Activated CD4-positive, alpha-beta T cell treated with anti-CD3 and anti-CD28 coated beads, Interleukin-2, amount 50 U/mL, for 1 hour (primary cell): ENCODE results near the gene EID2.
A peak's percentile ranks its signal among the peaks of the same experiment; 100 is the strongest.

ENCODE experiments used
- DNase-seq: peaks from one replicate; pipeline ENCODE4 v3.0.0-alpha.2; 2020

Gene EID2, protein sequence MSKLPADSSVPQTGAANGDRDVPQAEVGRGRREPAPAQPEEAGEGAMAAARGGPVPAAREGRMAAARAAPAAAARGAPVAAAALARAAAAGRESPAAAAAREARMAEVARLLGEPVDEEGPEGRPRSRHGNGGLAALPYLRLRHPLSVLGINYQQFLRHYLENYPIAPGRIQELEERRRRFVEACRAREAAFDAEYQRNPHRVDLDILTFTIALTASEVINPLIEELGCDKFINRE

DNA sequence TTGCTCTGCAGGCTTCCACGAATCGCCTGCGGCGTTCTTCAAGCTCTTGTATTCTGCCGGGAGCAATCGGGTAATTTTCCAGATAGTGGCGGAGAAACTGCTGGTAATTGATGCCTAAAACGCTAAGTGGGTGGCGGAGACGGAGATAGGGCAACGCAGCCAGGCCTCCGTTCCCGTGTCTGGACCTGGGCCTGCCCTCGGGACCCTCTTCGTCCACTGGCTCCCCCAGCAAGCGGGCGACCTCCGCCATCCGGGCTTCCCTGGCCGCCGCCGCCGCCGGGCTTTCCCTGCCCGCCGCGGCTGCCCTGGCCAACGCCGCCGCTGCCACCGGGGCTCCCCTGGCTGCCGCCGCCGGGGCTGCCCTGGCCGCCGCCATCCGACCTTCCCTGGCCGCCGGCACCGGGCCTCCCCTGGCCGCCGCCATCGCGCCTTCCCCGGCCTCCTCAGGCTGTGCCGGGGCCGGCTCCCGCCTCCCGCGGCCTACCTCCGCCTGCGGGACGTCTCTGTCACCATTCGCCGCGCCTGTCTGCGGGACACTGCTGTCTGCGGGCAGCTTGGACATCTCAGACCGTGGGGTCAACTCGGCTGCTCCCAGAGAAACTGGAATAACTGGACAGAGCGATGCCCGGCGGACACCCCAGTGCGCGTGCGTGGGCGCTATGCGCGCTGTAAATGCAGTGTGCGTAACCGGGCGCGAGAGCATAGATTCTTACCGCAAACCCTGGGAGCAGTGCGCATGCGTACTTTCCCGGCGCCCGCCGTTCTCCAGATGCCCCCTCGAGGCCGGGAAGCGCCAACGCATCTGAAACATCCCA is at the start of gene EID2:
Gene EID2, minus strand, starts transcription at position 644 of the 815 bp plus-strand sequence. Its CDS starts 82 bp downstream, at position 562.
- DNase-seq, result peak; percentile 92

DNA sequence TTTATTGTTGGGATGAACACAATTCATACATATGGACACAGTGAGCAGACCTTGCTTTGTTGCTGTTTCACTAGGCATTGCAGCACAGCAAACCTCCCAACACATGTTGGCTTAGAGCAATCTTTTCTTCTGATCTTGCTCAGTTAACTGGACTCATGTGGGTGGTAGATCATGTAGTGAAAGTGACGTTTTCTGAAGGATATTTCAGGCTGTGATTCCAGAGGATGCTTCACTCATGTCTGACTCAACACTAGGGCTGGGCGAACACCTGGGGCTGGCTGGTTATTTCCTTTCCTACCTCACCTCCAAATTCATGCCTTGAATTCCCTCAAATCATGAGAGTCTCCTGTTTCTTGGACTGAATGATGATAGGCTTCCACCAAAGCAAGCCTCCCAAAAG is 48.1 kb upstream of the EID2 start:
- DNase-seq, result no peak

DNA sequence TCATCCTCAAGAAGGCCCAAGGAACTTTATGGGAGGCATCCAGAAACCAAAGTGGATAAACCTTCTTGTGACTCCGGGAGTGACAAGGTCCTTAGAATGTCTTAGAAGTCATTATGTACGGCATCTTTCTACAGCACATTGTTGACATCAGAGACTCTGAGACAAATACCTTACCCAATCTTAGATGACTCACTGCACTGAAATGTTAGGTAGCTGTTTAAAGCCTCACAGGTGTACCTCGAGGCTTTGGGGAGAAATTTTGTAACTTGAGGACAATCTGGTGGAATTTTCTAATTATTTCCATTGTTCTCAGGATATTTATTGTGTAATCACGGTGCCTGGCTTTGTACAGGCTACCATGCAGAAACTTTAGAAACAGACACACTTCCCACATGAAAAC is 47.5 kb upstream of the EID2 start:
- DNase-seq, result no peak

DNA sequence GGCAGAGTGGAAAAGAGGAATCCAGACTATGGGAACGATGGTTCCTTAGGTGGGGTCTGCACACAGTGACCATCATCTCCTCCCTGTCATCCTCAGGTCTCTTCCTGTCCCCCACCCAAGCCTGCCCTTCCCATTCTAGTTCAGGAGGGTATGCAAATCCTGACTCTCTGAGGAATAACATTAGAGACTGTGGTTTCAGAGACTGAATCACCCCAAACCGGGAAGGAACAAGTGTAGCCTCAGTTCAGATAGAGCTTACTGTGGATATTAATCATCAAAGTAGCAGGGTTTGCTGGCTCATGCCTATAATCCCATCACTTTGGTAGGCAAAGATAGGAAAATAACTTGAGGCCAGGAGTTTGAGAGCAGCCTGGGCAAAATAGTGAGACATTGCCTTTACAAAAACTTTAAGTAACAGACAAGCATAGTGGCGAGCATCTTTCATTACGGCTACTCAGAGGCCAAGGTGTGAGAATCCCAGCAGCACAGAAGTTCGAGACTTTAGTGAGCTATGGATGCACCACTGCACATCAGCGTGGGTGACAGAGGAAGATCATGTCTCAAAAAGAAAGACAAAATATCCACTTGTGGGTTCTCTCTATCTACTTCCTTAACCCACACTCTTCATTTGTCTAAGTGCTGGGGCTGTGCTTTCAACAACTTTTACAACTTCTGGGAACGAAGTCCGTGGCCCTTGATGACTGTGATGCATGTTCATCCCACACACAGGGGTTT is 43.1 kb upstream of the EID2 start:
- DNase-seq, result no peak

DNA sequence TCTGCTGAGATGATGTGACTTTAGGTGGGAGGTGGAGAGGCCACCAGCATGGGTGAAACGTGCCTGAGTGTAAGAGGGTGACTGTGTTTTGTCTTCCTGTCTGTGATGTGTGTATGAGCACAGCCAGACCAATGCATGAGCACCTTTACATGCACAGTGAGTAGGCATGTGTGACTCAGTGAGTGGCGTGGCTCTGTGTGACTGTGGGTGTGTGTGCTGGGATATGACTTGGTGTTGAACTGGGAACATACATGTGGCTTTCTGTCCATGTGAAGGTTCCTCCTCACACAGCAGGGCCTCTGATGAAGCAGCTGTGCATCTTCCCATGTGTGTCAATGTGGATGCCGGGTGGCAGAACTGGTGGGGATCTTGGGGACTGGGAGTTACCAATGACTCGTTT is 42.5 kb upstream of the EID2 start:
- no peak for DNase-seq

DNA sequence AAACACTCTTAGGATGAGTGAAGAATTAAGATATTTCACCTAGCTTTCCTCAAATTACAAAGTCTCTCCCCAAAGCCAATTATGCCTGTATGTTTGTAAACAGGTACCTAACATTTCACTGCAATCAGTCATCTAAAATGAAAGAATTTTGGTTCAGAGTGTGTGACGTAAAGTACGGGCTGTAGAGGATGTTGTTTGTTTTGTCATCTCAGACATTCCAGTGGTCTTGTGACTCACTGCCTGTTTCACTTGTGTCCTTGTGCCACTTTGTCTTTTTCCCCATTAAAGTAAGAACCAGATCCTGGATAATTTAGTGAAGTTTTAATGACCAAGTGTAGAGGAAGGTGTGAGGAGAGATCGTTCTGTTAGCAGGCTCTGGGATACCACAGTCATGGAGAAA is 28.6 kb upstream of the EID2 start:
- DNase-seq, result no peak

DNA sequence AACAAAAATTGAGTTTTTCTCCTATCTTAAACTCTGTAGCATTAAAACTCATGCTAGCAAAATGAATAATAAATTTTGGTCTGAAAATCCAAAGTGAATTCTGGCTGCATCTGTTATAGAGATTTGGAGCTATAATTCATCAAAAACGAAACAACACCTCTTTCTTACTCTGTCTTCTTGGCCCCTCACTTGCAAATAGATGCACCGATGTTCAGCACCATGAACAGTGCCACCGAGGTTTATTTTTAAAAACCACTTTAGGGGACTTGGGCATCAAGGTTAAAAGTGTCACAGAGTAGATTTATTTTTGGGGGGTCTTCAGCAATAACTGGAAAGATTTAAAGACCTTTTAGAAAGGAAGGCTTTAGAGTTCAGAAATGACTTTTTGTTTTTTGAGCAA is 26.1 kb upstream of the EID2 start:
- DNase-seq, result no peak

DNA sequence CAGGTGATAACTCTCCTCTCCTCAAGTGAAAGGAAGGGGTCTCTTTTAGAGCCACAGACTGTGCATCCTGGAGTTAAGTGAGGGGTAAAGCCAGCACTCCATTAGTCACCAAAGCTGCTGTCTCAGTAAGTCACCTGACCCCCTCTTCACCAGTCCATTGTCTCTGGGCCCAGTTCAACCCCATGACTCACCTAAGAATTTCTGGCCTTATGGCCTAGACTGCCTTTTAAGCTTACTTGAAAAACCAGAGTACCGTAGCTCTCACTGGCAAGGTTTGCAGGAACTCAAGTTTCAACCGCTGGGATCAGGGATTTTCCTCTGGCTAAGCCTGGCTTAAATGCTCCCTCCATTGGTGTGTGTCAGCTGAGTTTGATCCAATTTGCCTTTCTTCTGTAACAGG is 23.4 kb upstream of the EID2 start:
- DNase-seq, result no peak

DNA sequence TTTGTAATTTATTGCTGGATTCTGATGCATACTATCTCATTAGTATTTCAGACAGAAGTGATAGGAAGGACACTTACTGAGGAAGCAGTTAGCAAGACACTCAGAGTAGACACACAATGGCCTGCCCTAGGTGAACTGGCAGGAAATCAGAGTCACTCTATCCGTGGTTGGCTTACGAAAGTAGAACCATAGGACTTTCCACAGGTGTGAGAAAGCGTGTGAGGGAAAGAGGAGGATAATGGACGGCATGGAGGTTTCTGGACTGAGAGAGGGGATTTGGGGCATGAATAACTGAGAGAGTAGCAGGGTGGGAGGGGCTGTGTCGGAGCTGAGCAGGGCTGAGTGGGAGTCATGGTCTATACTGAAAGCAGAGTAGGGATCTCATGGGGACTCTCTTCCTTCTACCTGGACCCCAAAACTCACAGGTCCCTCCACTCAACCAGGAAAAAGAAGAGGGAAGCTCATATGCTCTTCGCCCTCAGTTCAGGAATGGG is 18.7 kb upstream of the EID2 start:
- peak; percentile 3 for DNase-seq

DNA sequence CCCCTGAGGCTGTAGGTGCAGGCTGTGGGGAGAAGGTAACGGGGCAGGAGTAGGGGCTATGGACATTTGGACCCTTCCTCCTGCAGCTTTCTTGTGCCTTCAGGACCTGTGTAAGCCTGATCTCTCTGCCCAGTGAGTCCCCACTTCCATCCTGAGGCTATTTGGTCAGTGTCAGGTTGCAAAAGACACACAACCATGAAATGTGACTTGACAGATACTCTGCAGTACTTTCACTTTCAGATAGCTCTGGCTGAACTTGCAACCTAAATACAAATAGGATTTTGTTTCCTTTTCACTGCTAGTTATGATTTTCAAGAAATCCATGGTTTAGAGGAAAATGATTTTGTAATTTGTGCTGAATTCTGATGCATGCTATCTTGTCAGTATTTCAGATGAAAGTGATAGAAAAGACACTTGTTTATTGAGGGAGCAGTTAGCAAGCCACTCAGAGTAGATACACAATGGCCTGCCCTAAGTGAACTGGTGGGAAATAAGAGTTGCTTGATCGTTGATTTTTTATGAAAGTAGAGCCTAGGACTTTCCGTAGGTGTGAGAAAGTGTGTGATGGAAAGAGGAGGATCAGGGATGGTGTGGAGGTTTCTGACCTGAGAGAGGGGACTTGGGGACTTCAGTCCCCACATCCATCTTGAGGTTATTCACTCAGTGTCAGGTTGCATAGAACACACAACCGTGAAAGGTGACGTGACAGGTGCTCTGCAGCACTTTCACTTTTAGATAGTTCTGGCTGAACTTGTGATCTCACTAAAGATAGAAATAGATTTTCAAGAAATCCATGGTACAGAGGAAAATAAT is 18.1 kb upstream of the EID2 start:
- DNase-seq, result no peak

DNA sequence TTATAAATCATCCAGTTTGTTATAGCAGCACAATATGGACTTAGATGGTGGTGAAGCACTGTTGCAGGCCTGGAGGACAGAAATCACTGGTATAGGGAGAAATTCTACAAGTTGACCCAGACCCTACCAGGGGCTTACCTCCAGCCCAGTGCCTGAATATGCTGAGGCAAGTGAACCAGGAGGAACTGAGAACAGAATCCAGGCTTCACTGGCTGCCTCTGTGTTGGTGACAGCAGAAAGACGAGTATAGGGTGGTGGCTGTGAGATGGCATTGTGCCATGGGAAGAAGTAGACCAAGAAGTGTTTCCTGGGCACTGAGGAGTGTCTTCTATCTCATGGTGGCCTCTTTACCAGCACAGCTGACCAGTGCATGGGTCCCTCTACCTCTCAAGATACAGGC is 15.9 kb upstream of the EID2 start:
- no peak for DNase-seq

DNA sequence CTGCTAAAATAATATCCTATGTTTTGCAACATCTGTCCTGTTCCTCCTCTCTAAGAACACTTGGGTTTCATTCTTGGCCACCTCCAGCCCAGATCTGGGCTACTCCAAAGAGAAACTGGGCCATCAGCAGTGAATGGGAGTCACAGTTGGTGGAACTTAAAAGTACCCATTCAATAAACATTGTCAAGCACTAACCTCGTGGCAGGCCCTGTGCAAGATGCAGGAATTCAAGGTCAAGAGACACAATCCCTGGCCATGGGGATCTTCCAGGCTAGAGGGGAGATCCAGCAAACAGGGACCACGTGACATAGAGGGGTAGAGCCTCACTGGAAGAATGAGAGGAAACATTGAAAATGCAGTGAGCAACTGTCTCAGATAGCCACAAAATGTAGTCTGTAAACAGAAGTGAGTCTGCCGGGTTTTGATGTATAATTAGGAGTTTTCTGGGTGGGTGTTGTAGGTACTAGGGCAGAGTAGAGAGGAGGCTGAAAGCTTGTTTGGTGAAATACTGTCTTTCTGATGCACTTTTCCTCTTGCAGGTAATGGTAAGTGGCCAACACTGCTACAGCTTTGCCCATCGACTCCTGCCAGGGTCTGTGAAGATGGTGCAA is 14.8 kb upstream of the EID2 start:
- no peak for DNase-seq

DNA sequence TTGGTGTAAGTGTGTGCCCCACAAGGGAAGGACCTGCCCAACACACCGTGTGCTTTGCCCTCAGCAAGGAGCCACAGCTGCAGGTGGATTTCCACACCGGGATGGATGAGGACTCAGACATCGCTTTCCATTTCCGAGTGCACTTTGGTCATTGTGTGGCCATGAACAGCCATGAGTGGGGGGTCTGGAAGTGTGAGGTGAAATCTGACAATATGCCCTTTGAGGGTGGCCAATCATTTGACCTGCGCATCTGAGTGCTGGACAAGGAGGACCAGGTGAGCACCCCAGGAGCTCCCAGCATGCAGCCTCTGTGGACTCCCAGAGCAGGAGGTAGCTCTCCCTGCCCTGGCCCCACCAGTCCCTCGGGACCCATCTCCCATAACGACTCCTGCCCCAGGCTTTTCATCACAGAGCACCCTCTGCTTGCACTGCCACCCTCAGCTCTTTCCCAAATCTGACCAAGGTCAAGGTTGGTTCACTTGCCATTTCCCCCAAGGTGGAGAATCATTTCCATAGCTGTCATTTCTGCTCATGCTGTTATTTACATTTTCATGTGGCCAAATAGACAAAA is 13.2 kb upstream of the EID2 start:
- DNase-seq, result no peak

DNA sequence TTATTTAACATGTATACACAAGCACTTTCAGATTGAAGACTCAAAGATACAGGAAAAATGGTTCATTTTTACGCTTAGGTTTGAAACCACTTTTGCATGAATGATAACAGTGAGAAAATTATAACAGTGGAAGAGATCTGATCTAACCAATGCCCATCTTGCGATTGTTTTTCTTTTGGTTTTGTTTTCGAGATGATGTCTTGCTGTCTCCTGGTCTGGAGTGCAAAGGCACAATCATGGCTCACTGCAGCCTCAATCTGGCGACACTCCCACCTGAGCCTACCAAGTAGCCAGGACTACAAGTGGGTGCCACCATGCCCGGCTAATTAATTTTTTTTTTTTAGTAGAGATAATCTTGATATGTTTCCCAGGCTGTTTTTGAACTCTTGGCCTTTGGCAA is 10.2 kb upstream of the EID2 start:
- no peak for DNase-seq

DNA sequence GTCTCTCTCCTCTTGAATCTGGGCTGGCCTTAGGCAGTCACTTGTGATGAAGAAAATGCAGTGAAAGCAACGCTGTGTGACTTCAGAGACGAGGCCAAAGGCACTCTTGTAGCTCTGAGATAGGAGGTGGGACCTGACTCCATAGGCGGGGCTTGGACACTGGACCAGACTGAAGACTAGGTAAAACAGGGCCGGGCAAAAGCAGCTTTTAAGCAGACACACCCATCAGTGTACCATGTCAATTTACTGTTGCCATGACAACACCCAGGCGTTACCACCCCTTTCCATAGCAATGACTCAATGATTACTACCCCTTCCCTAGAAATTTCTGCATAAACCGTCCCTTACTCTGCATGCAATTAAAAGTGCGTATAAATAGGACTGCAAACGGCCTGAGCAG is 6.6 kb upstream of the EID2 start:
- DNase-seq, result no peak

DNA sequence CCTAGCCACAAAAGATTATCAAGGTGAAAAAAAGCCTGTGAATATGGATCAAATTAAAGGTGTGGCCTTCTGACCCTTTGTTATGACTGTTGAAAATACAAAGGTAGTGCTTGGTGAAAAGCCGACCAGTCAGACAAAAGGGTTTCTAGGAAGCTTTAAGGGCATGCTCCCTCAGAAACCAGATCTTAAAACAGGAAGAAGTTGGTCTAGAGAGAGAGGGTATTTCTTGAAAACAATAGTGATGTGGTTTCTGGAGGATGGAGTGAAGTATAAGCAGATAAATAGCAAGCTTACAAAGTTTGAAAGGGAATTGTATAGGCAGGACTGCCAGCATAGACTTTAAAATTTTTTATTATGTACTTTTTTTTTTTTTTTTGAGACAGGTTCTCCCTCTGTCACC is 5.0 kb upstream of the EID2 start:
- DNase-seq, result no peak

DNA sequence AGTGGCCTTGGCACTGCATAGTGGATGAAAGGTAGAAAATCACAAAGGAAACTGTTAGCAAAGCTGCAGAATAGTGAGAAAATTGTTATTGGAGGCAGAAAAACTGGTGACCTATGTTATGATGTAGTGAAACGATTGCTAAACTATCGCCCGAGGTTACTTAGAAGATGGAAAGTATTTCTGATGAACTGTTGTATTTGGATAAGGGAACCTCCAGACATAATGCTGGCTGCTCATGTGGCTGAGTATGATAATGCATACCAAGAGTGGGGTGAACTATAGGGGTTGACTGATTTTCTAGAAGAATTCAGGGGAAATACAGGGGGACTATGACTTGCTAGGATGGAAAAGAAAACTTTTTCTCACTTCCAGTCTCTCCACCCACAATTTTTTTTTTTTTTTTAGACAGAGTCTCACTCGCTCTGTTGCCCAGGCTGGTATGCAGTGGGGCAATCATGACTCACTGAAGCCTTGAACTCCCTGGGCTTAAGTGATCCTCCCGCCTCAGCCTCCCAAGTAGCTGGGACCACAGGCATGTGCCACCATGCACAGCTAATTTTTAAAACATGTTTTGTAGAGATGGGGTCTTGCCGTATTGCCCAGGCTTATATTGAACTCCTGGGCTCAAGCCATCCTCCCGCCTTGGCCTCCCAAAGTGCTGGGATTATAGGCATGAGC is 4.4 kb upstream of the EID2 start:
- DNase-seq, result no peak

DNA sequence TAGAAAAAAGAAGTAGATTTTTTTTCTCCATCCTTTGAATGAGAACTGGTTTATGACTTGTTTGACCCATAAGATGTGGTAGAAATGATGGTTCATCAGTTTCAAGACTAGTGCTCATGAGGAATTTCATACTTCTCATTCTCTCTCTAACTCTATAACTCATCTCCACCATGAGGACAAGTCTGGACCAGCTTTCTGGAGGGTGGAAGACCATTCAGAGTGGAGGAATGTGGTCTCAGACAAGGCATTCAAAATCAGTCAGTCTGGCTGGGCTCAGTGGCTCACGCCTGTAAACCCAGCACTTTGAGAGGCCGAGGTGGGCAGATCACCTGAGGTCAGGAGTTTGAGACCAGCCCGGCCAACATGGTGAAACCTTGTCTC is 3.5 kb upstream of the EID2 start:
- no peak for DNase-seq

DNA sequence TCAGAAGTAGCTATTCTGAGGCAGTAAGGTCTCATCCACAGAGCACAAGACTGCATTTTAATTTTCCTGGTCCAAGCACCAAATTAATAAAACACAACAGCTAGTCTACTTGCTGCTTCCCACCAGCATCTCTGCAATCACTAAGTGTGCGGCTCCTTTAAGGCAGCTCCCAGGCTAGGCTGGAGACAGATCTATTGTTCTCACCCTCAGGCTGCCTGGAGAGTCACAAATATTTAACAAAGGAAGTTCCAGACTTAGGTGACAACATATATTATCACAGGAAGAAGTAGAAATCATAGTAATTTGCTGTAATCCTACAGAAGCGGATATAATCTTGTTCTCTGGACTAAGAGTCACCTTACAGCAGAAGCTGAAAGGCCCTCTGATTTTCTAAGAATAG is 2.2 kb upstream of the EID2 start:
- no peak for DNase-seq

DNA sequence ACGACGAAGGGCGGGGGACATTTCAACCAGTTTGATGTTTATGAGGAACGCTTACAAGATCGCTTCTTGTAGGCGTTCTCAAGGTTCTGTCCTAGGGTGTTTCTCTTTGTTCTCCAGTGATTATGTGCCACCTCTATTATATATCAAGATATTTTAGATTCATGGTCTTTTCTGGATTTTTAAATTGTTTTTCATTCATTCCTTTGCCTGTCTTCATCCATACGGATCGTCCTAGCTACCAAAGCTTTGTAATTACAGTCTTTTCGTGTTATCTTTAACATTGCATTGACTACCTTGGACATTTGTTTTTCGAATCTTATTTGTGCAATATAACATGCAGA is 342 bp upstream of the EID2 start:
- DNase-seq, result no peak

DNA sequence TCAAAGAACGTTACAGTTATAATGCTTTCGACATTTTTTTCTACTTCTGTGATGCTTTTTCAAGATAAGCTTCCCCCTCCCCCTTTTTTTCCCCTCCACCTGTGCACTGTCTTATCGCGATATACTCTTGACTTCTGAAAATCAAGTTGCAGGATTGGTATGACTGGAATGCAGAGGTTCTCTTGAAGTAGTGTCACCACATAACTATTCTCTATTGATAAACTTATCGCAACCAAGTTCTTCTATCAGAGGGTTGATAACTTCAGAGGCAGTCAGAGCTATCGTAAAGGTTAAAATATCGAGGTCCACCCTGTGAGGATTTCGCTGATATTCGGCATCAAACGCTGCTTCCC is 820 bp downstream of the EID2 start:
- DNase-seq, result no peak

DNA sequence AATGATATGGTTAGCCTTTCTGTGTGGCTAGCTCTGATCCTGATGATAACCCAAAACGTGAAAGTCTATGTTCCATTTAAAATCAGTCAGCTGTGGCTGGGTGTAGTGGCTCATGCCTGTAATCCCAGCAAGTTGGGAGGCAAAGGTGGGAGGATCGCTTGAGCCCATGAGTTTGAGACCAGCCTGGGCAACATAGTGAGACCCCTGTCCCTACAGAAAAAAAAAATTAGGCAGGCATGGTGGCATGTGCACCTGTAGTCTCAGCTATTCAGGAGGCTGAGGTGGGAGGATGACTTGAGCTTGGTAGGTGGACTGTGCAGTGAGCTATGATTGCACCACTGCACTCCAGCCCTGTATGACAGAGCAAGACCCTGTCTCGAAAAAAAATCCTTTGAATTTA is 6.2 kb downstream of the EID2 start:
- no peak for DNase-seq
